Bronchial epithelial cell (primary cell): ENCODE results near the gene IL33. TPM values are rescaled to one million over a fixed set of nuclear protein-coding genes. Genes with fewer than 3 reads are reported as not detected.
A peak's percentile ranks its signal among the peaks of the same experiment; 100 is the strongest.

Experiments used
- DNase-seq: peaks from one replicate; pipeline ENCODE4 v3.0.0-alpha.2; 2010; ENCODE audit warnings: low read depth
- FAIRE-seq: peaks from 2 replicates; lab custom pipeline; 2011; peaks lifted over from hg19 to GRCh38; lab: Jason Lieb, UNC
- H3K27me3 ChIP-seq: 2 replicates; pipeline ENCODE4 v1.5.1; 2011; ENCODE audit warnings: low read length; ENCODE audit not compliant: control insufficient read depth, insufficient read depth
- H3K36me3 ChIP-seq: 2 replicates; pipeline ENCODE4 v1.5.1; 2011; ENCODE audit warnings: low read length; ENCODE audit not compliant: control insufficient read depth, insufficient read depth
- H3K4me3 ChIP-seq: 2 replicates; pipeline ENCODE4 v1.5.1; 2011; ENCODE audit warnings: mild to moderate bottlenecking, low read depth, low read length, control low read depth
- CTCF ChIP-seq: IDR thresholded peaks from 2 replicates; pipeline ENCODE4 v1.5.1; 2011; ENCODE audit warnings: mild to moderate bottlenecking, moderate library complexity, low read length, control low read depth, inconsistent platforms; ENCODE audit not compliant: insufficient read depth, severe bottlenecking
- total RNA-seq: library from RNA; depleted of rRNA; stranded (reverse); fragments of >200 nt; gene quantifications from 2 replicates; pipeline ENCODE4 v1.2.1, GENCODE V29; 2014

IL33 gene
- total RNA-seq, 1 donor from 2014 or later = 2.4 TPM

GRCh38 chr9:6194934-6195333 lies 20.7 kb upstream of the IL33 start:
- Histone ChIP-seq H3K36me3 (no peaks in the 10 kb centered on the region), H3K4me3 (no peak overlapping the region), H3K27me3 (no peaks in the 10 kb centered on the region)
- peak; percentile 46 for TF ChIP-seq CTCF
- FAIRE-seq = no peak
- DNase-seq = peak; percentile 25

- Histone ChIP-seq H3K4me3 (no peak overlapping the region), H3K27me3 (no peaks in the 10 kb centered on the region), H3K36me3 (no peaks in the 10 kb centered on the region)
- FAIRE-seq (peak; percentile 50), DNase-seq (peak; percentile 86)
- TF ChIP-seq CTCF = no peak
These were observed 19.8 kb upstream of the IL33 start for GRCh38 chr9:6195714-6196360.

DNA sequence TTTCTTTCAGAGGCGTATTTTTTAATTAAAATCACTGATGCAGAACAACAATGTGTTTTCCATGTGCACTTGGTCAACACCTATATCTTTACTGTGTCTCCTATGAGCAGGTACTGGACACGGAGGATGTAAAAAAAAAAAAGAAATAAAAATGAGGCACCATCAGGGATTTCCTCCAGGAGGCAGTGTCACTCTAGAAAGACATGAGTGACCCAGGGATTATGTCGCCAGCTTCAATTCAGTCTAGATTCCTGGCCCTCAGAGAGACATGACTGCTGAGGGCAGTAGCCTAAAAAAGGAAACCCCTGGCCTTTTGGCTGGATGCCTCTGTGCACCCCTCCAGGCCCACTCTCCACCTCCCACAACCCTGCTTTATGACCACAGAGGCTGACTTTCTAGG lies 18.3 kb upstream of the IL33 start:
- no peaks in the 10 kb centered on the region for H3K36me3 ChIP-seq
- no peak overlapping the region for H3K4me3 ChIP-seq
- TF ChIP-seq CTCF = peak; percentile 46
- DNase-seq (peak; percentile 47), FAIRE-seq (no peak)
- H3K27me3 ChIP-seq = no peaks in the 10 kb centered on the region

- H3K27me3 ChIP-seq = no peaks in the 10 kb centered on the region
- no peak overlapping the region for H3K4me3 ChIP-seq
- peak; percentile 13 for FAIRE-seq
- DNase-seq = peak; percentile 71
- no peaks in the 10 kb centered on the region for H3K36me3 ChIP-seq
- no peak for TF ChIP-seq CTCF
These were observed 17.4 kb upstream of the IL33 start for GRCh38 chr9:6198251-6198650.

- no peak for TF ChIP-seq CTCF
- Histone ChIP-seq H3K27me3 (no peaks in the 10 kb centered on the region), H3K36me3 (no peaks in the 10 kb centered on the region), H3K4me3 (no peak overlapping the region)
- FAIRE-seq = no peak
- no peak for DNase-seq
These were observed 16.0 kb upstream of the IL33 start for GRCh38 chr9:6199596-6199995.

DNA sequence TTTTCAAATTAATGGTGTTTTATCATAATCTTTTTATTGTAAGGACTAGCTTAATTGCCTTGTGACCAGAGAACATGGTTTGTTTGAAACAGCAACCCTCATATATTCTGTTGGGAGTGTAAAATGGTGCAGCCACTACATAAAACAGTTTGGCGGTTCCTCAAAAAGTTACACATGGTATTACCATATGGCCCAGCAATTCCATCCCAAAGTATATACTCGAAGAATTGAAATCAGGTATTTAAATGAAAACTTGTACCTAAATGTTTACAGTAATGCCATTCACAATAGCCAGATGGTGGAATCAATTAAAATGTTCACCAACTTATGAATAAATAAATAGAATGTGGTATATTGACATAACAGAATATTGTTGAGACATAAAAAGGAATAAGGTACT lies 14.8 kb upstream of the IL33 start:
- no peak for TF ChIP-seq CTCF
- no peak for DNase-seq
- Histone ChIP-seq H3K27me3 (no peaks in the 10 kb centered on the region), H3K4me3 (no peak overlapping the region), H3K36me3 (no peaks in the 10 kb centered on the region)
- FAIRE-seq = no peak
